GM18508 (cell line): ENCODE data around the gene AUP1.
A peak's percentile ranks its signal among the peaks of the same experiment; 100 is the strongest.
"Not testable (repeated sequence)": the region's sequence is repeated elsewhere in the genome, so short reads cannot be mapped to it uniquely, and the experiment has no call there.

ENCODE experiments used
- ATAC-seq: cut with Tn5 transposase; IDR thresholded peaks from one replicate; pipeline ENCODE4 v1.9.1; 2021; ENCODE audit warnings: moderate number of reproducible peaks; ENCODE audit not compliant: insufficient read depth, unreplicated experiment

Gene AUP1

DNA sequence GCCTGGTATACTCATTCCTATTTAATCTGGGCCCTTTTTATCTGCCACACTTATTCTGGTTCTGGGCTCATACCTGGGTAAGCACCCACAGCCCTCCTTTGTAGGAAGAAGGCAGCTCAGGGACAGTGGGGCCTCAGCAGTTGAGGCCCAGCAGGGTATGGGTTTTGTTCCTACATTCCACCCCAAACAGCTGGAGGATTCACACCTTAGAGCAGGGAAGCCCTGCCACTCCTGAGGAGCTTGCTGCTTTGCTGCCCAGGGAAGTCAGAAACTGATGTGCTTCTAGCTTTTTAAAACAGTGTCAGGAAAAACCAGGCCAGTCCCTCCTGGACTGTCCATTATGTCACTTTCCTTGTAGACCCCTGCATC, 28.9 kb downstream of the AUP1 start:
- ATAC-seq, result no peak

DNA sequence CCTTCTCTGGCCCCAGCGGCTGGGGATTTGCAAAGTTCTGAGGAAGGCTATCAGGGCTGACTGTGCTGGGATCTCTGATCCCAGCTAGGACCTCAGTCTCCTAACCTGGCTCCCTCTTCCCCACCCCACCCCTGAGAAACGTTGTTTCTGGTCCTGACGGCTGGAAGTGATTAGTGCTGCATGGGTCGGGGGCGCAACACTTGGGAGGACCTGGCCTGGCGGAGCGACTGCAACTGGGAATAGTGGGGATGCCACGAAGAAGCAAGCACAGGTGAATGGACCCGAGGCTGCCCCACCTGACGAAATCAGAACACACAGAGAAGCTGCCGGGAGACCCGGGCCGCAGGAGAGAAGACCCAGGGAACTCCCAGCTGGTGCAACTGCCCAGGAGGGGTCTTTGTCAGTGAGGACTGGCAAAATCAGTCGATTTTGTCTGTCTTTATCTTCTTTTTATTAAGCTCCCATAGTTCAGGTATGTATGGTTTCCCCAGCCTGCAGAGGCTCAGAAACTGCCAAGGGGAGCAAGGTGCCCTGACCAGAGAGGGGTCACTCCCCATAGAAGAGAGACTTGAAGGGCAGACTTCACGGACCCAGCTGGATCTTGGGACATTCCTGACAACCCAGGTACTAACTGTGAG, 29.4 kb downstream of the AUP1 start:
- ATAC-seq, result no peak

DNA sequence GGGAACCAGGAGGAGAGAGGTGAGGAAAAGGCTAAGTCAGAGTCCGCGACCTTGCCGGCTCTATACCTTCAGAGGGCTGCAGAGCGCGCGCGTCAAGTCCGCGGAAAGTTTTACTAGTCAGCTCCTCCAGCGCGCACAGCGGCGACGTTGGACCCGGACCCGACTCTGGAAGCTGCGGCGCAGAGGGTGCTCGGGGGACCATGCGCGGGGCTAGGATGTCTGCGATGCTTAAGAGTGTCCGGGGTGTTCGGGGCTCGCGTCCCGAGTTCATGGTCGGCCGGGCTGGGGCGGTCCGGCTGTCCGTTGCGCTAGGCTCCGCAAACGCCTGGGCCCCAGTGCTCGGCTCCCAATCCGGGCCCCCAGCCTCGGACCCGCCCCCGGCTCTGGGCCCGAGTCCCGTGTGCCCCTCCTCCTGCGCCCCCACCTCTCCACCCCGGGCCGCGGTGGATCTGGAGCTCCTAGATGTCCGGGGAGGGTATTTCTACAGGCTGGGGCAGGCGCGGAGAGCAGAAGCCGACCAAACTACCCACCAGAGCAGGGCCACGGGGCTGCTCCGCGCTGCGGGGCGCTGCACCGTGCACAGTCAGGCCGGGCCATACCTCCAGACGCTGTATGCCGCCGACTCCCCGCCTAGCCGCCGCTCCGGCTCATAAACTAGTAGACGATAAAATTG, 30.1 kb downstream of the AUP1 start, which contains the start of gene LBX2:
TSS of gene LBX2 (minus strand) at position 337 of the 673 bp plus-strand sequence. CDS start at position 271, 66 bp downstream.
- ATAC-seq, result no peak

DNA sequence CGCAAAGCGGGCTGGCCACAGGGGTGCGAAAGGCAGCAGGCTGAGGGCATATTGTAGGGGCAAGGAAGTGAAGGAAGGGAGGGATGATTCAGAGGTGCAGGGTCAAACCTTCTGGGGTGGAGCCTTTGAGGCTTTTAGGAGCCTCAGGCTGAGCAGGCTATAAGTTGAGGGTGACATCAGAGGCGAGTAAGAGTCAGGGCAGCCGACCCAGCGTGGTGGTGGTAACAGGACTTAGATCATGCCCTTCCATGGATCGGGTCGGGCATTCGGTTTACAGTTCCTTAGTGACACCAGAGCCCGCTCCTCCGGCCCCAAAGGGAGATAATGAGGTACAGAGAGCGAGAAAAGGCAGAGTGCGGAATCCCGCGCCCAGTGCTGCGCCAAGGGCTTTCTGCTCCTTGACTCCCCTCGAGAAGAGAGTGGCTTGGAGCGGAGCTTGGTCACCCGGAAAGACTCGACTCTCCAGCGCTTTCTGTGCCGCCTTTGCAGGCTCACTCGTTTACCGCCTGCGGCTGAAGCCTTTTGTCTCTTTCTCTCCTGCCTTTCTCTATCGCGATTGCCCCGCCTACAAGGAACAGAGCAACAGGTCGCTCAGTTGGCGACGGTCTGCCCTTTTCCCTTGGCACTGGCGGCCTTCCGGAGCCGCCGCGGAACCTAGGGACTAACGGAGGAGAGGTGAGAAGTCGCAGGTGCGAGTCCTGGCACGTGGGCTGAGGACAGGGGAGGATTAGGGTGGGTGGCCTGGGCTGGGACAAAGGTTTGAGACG, 30.8 kb downstream of the AUP1 start:
- no peak for ATAC-seq

DNA sequence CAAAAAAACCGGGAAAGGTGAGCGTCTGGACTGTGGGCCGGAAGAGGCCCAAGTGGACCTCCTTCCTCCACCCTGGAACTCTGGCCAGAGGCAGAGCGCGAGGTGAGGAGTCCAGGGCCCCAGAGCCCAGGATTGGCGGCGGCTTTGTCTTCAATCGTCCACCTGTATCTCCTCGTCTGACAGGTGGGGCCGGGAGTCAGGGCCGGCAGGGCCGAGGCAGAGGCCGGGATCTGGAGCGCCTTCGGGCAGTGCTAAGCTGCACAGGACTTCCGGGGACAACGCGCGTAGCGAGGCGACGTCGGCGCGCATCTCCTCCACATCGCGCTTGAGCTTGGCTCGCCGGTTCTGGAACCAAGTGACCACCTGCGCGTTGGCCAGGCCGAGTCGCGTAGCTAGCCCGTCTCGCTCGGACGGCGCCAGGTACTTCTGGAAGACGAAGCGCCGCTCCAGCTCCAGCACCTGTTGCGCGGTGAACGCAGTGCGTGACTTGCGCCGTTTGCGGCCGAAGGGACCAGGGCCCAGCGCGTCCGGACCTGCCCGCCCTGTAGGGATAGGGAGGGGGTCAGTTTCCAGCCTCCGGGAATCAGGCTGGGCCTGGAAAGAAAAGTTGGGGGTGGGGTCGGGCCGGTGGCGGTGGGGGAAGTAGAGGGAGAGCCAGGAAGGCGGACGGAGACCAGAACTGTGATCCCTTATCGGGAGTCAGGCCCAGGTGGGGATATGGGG, 31.6 kb downstream of the AUP1 start:
- ATAC-seq, result no peak

DNA sequence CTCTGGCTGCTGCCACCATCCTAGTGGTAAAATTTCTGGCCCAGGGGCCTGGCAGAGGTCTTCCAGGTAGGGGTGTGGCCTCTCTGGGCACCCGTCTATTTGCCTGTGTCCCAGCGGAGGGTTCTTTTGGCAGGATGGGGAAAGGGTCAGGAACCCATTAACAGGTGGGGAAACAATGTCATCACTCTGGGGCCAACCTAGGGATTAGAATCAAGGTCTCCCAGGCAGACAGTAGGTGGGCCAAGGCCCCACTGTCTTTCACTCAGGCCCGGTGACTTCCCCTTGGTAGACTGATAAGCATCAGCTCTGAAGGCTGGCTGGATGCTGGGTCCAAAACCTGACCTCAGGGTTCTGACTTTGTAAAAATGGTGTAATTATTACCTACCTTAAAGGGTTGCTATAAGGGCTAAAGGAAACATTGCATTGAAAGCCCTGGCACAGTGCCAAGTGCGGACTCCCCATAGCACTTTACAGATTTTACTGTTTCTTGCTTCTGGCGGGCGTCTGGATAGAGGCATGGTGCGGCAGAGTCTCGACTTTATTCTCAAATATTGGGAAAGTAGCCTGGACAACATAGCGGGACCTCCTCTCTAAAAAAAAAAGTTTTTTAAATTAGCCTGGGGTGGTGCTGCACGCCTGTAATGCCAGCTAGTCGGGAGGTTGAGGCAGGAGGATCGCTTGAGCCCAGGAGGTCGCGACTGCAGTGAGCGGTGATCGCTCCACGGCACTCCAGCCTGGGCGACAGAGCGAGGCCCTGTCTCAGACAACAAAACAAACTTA, 32.3 kb downstream of the AUP1 start:
- ATAC-seq, result no peak

DNA sequence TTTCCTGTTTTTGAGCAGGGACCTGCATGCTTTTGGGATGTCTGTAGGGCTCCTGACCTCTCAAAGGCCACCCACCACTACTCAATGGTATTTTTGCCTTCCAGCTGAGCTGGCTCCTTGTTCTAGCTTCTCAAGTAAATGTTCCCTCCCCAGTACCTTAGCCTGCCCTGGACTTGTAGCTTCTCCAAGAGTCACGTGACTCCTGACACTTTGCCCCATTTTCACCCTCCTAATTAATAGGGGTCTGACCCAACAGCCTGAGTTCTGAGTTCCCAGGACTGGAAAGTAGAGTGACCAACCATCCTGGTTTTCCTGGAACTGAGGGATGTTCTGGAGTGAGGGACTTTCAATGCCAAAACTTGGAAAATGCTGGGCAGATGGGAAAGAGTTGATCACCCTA, 34.1 kb downstream of the AUP1 start:
- no peak for ATAC-seq

DNA sequence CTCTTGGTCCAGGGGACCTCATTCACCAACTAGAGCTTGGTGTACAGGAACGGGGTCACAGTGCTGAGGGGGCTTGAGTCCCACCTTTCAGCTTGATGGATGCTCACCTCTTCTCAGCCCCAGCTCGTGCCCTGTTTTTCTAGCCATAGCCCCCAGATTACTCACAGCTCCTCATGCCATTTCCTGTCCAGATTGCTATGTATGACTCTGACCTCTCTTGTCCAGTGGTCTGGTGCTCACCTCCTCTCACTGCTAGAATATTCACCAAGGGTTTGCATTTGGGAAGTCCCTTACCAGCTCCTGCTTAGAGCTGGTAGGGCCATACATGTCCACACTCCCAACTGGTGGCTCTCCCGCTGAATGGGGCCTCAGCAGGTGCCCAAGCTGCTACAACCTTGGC, 36.0 kb downstream of the AUP1 start:
- ATAC-seq, result no peak

DNA sequence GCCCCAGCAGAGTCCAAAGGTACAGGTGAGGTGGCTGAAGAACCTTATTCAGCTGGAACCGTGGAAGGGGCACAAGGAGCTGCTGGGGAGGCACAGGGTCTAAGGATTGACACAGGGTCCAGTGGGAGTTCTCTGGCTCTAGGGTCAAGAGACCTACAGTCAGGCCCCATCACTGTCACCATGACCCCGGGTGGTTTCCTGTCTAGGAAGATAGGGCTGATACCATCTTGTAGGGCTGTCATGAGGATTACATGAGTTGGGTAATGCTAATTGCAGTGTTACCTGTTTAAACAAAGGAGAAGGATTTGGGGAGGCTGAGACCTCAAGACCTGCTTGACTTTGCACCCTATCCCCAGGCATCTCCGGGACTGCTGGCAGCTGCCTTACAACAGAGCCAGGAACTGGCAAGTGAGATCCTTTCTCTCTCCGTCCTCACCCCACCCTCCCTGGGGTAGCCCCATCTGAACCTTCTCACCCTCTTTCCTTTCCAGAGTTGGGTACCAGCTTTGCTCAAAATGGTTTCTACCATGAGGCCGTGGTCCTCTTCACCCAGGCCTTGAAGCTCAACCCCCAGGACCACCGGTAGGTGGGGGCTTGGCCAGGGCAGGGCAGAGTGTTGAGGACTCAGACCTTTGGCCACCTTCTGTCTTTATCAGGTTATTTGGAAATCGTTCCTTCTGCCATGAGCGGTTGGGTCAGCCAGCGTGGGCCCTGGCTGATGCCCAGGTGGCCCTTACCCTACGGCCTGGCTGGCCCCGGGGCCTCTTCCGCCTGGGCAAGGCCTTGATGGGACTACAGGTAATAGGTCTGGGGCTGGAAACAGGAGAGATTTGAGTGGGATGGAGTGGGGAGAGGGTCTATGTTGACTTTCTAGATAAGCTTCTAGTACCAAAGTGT, 37.6 kb downstream of the AUP1 start:
- no peak for ATAC-seq

DNA sequence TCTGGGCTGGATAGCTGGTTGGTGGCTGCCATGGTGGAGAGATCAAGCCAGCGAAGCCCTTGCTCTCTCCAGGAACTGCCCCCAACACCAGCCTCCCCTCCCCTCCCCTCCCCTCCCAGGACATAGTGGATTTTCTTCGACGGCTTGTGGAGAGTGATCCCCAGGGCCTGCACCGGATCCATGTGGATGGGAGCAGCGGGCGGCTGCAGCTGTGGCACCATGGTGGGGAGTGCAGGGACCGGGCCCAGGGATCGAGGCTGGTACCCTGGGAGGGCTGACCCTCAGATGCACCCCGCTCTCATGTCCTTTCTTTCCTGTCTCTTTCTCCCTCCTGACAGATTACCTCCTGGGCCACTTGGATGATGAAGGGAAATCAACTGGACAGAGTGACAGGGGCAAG, 39.6 kb downstream of the AUP1 start:
- no peak for ATAC-seq

DNA sequence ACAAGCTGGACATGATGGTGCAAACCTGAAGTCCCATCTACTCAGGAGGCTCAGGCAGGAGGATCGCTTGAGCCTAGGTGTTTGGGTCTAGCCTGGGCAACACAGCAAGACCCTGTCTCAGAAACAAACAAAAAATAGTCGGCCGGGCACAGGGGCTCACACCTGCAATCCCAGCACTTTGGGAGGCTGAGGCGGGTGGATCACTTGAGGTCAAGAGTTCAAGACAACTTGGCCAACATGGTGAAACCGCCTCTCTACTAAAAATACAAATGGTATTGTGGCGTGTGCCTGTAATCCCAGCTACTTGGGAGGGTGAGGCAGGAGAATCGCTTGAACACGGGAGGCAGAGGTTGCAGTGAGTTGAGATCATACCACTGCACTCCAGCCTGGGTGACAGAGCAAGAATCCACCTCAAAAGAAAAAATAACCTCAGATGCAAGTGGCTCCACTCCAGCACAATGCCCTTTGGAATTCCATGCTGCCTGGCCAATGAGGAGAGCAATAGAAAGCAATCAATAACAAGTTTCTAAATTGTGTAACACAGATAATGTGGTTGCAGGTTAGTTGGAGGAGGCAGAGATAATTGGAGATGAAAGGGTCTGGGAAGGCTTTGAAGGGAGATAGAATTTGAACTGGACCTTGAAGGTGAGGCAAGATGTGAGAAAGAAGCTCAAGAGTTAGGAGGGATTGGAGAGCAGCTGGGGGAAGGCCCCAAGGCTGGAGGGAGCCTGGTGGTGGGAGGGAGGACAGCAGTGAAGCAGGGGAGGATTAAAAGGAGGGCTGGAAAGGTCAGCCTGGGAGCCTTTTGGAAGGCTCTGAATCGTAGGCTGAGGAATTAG, 40.6 kb downstream of the AUP1 start:
- ATAC-seq, result no peak

DNA sequence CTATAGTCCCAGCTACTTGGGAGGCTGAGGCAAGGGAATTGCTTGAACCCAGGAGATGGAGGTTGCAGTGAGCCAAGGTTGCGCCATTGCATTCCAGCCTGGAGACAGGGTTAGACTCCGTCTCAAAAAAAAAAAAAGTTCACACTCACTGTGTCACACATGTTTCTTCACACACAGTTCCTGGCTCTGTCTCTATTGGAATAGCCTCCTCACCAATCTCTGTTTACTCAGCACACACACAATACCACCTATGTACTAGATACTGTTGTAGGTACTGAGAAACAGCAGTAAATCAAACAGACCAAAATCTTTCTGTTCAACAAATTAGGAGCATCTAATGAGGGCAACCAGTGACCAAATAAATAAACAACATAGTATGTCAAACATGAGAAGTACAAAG, 43.4 kb downstream of the AUP1 start:
- no peak for ATAC-seq

DNA sequence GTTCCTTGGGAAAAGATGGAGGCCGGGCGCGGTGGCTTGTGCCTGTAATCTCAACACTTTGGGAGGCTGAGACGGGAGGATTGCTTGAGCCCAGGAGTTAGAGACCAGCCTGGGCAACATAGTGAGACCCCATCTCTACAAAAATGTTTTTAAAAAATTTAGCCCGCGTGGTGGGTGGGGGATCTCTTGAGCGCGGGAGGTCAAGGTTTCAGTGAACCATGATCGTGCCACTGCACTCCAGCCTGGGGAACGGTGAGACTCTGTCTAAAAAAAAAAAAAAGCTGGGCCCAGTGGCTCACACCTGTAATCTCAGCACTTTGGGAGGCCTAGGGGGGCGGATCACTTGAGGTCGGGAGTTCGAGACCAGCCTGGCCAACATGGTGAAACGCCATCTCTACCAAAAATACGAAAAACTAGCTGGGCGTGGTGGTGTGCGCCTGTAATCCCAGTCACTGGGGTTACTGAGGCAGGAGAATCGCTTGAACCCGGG, 45.8 kb downstream of the AUP1 start:
- not testable (repeated sequence) for ATAC-seq

DNA sequence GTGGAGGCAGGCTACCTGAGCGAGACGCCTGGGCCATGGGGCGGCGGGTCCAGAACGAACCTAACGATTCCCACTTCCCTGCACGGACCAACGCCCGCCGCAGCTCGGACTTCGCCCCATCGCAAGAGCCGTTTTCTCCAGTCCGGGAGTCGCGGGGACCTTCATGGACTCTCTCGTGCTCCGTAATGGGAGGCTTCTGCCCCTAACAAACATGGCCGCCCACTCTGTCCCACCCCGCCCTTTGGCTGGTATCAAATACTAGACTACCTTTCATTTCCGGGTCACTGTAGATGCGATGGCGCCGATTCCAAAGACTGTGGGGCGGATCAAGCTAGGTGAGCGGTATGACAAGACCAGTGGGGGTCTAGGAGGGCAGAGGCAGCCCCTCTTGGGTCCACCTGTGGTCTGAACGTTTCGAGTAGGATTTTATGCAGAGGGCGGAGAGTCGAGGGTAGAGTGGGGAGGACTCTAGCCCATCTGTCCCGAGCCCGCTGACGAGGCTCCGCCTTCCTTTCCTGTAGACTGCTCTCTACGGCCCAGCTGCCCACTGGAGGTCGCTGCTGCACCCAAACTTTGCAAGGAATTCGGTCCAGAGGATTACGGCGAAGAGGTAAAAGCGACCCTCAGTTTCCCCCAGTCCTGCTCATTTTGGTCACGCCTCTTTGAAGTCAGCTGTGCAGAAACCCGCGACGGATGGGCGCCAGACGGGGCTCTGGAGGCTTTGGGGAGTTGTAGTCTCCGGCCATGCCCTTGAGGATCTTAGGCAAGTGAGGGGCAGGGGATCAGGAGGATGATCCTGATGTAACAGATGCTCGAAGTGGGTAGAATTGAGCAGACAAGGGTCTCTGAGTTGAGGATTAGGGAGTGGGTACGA, 46.5 kb downstream of the AUP1 start, which contains the start of the genes CCDC142 and TTC31:
TSS of gene CCDC142 (minus strand) at position 198 of the 874 bp plus-strand sequence. CDS start at position 37, 161 bp downstream.
TSS of gene TTC31 (plus strand) at position 281 of the 874 bp plus-strand sequence. CDS start at position 296, 15 bp downstream.
- ATAC-seq, result peak; percentile 76

DNA sequence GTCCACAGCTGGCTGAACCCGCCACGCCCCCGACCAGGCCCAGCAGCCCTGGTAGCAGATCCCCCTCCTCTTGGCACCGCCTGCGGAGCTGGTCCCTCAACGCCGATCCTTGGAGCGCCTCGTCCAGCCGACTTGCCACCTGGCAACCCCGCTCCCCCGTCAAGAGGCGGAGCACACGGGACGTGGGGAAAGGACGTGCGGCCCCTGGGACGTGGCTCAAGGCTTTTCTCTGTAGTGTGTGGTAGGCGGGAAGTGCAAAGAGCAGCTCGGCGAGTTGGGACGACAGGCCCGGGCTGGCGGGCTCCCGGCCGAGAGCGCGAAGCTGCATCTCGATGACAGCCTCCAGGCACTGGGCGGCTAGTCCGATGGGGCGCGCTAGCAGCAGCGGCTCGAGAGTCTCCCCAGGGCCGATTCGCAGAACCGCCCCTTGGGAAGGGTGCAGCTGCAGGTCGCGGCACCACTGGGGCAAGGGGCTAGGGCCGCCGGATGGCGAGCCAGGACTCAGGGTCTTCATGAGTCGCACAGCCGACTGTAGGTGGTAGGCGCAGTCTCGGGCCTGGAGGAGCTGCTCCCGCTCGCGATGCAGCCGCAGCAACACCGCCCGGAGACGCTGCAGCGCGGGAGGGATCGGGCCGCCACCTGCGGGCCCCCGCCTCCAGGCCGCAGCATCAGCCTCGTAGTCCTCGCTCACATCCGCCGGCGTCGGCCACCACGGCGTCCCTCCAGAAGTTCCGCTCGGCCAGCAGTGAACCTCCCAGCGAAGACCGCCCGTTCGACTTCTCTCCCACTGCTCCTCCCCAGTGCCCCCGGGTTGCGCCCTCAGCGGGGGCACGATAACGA, 47.3 kb downstream of the AUP1 start:
- ATAC-seq, result peak; percentile 34

DNA sequence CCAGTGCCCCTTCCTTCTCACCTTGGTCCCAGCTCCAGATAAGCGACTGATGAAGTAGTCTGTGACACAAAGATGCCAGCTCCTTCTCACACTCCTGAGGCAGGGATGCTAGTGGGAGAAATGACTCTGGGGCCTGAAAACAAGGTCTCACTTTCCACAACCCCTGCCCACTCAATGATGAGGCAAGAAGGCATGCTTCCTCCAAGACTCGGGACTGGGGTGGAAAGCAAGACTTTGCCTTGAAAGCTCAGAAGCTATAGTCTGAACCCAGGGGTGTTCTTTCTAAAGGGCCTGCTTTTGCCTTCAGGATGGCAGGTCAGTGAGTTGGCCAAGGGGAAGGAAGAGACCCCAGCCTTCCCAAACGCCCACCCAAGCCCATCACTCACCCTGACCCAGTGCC, 48.1 kb downstream of the AUP1 start:
- no peak for ATAC-seq
